Hematopoietic multipotent progenitor cell treated with erythropoietin and hydrocortisone succinate and interleukin-3 and kit ligand, for 17 days (in vitro differentiated cells): Measurements from ENCODE around the gene GPR150.
A peak's percentile ranks its signal among the peaks of the same experiment; 100 is the strongest.

Source experiments
- DNase-seq: peaks from one replicate; pipeline ENCODE4 v3.0.0-alpha.2; 2015; ENCODE audit warnings: low spot score

The GPR150 gene

DNA sequence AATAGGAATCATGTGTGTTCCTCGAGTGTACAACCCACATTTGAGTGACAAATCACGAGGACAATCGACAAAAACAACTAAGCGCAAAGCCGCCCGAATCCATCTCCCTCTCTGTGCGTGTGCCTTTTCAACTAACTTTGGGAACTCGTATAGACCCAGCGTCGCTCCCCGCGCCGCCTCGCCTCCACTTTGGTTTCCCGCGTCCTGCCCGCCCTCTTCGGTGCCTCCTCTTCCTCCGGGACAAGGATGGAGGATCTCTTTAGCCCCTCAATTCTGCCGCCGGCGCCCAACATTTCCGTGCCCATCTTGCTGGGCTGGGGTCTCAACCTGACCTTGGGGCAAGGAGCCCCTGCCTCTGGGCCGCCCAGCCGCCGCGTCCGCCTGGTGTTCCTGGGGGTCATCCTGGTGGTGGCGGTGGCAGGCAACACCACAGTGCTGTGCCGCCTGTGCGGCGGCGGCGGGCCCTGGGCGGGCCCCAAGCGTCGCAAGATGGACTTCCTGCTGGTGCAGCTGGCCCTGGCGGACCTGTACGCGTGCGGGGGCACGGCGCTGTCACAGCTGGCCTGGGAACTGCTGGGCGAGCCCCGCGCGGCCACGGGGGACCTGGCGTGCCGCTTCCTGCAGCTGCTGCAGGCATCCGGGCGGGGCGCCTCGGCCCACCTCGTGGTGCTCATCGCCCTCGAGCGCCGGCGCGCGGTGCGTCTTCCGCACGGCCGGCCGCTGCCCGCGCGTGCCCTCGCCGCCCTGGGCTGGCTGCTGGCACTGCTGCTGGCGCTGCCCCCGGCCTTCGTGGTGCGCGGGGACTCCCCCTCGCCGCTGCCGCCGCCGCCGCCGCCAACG, at the start of gene GPR150:
TSS of gene GPR150 (plus strand) at position 58 of the 840 bp plus-strand sequence. CDS start at position 247, 189 bp downstream.
- DNase-seq = peak; percentile 21

GRCh38 chr5:95572016-95572415, 47.9 kb upstream of the GPR150 start:
- no peak for DNase-seq

- no peak for DNase-seq
Measured at GRCh38 chr5:95581576-95581975, 38.3 kb upstream of the GPR150 start.

GRCh38 chr5:95583992-95584391, 35.9 kb upstream of the GPR150 start:
- DNase-seq = no peak

DNA sequence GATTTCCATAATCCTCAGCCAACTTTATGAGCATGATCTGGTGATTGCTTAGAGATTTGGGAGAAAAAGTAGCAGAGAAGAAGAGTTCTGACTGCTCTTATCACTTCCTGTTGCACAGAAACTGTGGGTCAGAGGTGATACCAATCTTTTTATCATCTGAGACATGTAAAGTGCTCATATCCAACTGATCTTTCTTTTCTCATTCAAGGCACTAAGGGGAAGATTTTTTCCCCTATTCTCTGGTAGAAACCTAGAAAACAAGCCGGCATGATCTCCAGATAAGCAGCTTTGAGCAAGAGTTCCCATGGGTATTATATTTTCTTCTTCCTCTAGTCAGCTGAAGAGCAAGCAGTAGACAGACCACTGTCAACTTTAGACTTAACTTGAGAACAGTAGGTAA, 29.0 kb upstream of the GPR150 start:
- DNase-seq = no peak

- no peak for DNase-seq
Measured at GRCh38 chr5:95591490-95591901, 28.4 kb upstream of the GPR150 start.

DNA sequence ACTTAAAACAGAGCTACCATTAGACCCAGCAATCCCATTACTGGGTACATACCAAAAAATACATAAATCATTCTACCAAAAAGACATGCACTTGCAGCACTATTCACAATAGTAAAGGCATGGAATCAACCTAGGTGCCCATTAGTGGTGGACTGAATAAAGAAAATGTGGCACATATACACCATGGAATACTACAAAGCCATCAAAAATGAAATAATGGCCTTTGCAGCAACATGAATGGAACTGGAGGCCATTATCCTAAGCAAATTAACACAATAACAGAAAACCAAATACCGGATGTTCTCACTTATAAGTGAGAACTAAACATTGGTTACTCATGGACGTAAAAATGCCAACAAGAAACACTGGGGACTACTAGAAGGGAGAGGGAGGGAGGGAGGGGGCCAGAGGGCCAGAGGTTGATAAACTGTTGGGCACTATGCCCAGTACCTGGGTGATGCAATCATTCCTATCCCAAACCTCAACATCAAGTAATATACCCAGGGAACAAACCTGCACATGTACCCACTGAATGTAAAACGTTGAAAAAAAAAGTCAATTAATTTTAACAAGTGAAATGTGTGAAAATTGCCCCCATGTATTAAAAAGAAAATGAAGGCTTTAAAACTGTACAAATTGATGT, 24.5 kb upstream of the GPR150 start:
- DNase-seq = no peak

- no peak for DNase-seq
Measured at GRCh38 chr5:95599252-95599651, 20.6 kb upstream of the GPR150 start.

DNA sequence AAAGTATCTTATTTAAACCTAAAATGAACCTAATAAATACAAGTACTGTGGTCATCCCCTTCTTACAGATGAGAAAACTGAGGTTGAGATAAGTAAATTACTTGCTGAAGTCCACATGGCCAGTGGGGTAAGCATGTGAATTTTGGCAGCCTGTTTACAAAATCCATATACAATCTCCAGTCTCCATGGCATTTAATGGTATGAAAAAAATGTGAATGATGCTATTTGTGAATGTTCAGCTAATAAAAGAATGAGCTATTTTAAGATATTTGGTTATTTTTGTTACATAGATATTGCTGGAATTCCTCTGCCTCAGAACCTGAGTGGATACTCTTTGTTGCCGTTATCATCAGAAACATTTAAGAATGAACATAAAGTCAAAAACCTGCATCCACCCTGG, 19.3 kb upstream of the GPR150 start:
- DNase-seq = no peak

GRCh38 chr5:95605786-95606185, 14.1 kb upstream of the GPR150 start:
- no peak for DNase-seq

- DNase-seq = no peak
Measured at GRCh38 chr5:95606419-95606818, 13.5 kb upstream of the GPR150 start.

DNA sequence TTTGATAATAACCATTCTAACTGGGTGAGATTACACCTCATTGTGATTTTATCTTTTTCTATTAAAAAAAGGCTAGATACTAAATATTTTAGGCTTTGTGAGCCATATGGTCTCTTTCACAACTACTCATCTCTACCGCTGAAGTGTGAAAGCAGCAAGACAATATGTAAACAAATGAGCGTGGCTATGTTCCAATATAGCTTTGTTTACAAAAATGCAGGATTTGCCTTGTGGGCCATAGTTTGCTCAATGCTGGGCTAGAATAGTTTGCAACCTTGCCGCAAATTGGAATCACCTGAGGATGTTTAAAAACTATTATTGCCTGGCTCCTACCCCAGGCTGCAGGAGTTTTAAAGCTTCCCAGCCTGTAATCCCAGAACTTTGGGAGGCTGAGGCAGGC, 10.2 kb upstream of the GPR150 start:
- DNase-seq = no peak

- no peak for DNase-seq
Measured at GRCh38 chr5:95610546-95610945, 9.3 kb upstream of the GPR150 start.

- DNase-seq = no peak
Measured at GRCh38 chr5:95611396-95611795, 8.5 kb upstream of the GPR150 start.

DNA sequence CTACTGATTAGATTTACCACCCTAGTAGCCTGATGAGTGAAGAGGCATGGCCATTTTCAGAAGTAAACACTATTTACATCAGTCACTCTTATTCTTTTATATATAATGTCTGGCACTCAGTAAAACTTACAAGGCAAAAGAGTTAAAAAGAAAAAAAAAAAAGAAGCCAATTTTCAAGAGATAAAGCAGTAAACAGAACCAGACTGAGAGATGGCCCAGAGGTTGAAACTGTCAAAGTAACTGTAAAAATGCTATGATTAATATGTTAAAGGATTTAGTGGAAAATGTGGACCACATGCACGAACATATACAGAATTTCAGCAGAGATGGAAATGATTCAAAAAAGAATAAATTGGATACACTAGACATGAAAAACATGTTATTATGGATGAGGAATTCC, 6.4 kb upstream of the GPR150 start:
- DNase-seq = no peak

- no peak for DNase-seq
Measured at GRCh38 chr5:95615164-95615467, 4.8 kb upstream of the GPR150 start.

DNA sequence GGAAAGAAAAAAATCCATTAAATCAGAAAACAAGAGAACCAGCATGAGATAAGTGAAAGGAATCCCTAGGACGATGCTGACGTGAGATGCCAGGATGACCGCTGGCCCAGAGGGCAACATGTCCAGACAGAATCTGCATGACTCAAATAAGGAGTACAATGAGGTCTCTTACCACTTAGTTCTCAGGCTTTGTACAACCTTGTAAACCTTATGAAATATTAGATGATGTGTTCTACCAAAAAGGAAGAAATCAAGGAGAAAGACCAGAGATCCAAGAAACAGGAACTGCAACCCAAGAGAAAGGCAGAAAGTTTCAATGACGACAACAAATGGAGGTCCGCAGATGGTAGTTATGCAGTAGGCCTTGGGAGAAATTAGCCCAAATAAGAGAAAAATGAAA, 2.8 kb upstream of the GPR150 start:
- no peak for DNase-seq

DNA sequence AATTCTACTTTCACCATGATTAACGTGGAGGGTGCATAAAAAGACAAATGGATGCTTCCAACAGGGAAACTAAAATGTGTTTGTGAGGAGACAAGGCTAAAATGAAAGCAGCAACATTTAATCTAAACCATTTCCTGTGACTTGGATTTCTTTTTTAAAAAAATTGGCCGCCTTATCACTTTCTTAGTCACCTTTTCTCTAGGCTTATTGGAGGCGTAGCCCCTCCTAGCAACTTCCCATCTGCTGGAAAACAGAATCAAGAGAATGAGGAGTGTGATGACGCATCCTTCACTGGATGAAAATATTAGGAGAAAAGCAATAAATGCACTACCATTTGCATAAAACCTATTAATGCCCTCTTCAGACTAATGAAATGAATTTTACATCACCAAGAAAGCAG, 791 bp upstream of the GPR150 start:
- DNase-seq = no peak

DNA sequence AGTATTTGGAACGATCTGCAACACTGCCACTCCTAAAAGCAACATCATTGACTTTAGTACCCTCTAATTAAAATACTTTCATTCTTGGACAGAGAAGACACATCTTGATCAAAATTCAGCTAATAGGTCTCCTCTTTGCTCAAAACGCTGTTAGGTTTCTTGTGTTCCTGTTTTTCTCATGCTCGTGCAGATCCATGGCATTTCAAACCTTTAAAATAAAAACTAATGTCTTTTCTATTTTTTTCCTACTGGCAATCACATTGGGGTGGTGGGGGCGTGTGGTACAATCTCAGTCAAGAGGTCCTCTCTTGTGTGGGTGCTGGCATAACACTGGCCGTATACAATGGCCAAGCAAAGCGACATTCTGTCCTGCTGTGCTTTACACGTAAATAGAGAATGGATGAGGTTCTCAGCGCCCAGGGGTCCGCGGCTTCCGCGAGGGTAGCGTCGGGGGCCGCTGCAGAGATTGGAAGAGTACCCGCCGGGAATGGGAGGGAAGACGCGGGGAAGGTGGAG, 315 bp upstream of the GPR150 start:
- no peak for DNase-seq

DNA sequence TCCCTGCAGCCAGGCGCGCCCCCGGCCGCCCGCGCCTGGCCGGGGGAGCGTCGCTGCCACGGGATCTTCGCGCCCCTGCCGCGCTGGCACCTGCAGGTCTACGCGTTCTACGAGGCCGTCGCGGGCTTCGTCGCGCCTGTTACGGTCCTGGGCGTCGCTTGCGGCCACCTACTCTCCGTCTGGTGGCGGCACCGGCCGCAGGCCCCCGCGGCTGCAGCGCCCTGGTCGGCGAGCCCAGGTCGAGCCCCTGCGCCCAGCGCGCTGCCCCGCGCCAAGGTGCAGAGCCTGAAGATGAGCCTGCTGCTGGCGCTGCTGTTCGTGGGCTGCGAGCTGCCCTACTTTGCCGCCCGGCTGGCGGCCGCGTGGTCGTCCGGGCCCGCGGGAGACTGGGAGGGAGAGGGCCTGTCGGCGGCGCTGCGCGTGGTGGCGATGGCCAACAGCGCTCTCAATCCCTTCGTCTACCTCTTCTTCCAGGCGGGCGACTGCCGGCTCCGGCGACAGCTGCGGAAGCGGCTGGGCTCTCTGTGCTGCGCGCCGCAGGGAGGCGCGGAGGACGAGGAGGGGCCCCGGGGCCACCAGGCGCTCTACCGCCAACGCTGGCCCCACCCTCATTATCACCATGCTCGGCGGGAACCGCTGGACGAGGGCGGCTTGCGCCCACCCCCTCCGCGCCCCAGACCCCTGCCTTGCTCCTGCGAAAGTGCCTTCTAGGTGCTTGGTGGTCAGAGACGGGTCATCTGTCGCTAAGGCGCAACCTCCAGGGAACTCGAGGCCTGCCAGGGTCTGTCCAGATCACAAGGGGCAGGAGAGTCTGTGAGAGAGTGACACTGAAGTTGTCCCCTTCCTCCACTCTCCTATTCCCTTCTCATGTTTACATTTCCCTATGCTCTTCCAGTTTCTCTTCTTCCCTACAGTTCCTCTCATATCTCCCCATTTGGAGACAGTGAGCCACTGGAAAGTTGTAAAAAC, 1.3 kb downstream of the GPR150 start:
- DNase-seq = no peak

DNA sequence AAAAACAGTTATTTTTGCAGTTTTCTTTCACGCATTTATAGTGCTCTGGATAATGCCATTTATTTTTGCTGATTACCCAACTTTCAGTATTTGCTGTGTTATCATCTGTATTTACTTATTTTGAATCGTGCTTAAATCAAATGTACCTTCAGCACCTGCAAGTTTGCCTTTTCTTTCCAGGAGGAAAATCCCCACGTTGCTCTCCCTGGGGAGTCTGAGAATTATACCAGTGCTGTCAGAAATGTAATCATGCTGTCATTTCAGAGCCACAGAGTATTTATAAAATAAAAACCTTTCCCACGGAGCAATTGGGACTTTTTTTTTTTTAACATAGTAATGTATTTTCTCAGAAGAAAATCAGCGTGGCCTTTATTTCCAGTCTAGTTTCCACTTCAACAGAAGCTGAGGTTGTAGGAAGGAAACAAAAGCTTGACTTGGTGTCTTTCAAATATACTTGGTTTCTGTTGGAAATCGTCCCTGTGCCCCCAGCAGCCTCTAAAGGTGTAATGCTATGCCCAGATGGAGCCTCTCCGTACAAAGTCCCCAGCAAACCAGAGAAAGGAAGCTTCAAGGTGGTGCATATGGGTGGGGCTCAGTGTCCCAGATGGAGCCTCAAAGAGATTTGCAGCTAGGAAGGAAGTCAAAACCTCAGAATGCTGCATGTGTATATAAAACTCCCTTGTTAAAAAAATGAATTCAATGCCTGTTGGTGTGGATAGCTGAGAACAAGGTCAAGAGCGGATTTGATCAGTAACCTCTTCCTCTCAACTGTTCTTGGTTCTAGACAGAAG, 2.1 kb downstream of the GPR150 start:
- DNase-seq = no peak

DNA sequence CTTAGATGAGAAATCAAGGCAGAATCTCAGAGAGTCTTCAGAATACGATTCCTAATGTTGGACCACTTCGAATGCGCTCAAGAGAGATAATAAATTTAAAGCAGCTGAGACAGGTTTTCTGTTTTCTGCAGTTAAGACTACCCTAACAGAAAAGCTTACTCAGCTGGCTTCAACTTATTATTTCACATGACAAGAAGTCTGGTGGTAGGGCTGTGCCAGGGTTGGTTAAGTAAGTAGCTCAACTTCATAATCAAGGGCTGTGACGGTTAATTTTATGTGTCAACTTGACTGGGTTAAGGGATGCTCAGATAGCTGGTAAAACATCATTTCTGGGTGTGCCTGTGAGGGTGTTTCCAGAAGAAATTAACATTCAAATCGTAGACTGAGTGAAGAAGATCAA, 3.8 kb downstream of the GPR150 start:
- DNase-seq = no peak
